GM12891 (cell line): ENCODE results near the gene SMS.

Source experiments
- POLR2A ChIP-seq: IDR thresholded peaks from 2 replicates; pipeline ENCODE4 v1.6.1; 2011; ENCODE audit warnings: low read depth, low read length, control low read depth
- TAF1 ChIP-seq: IDR thresholded peaks from 2 replicates; pipeline ENCODE4 v1.6.1; 2011; ENCODE audit warnings: low read depth, low read length, control low read depth

DNA sequence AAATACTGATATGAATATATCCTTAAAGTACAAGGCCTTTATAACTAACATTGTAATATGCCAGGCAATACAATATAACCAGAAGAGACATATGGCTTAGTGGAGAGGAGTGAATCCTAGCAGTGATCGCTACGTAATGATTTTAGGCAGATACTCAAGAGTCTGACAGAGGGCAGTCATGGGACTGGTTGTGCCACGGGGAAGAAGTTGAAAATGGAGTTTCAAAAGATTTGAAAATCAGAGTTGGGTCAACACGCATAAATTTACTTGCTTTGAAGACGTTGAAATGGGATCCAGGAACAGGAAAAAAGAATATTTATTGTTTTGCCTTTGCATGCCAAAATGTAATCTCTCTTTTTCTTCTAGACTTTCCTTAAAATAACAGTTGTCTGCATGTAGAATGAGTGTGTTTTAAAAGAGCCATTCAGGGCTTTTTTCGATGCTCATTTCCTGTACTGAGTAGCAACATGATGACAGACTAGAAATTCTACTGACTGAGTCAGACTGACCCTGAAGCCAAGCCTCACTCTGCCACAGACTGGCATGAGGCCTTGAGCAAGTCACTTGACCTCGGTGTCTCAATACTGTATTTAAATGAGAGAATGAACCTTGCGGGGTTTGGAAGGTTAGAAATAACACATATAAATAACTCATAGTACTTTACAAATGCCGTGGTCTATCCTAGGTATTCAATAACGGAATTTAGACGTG is 8.1 kb upstream of the SMS start:
- no peak for TF ChIP-seq POLR2A
- no peak for TF ChIP-seq TAF1
